Stomach (tissue), 9 donors: ENCODE data around the gene MLXIP. TPM values are rescaled to one million over a fixed set of nuclear protein-coding genes. Genes with fewer than 3 reads are reported as not detected.

Experiments used
- DNase-seq, 2 donors: peaks; one replicate each; pipeline versions ENCODE4 v3.0.0 to v3.0.0-alpha.2; 2013 to 2019
- H3K27ac ChIP-seq, 5 donors: fragments of 200-600 bp in 4 of 5; sonication (generic) in 4 of 5; one replicate each; pipeline ENCODE4 v1.5.1; 2013 to 2019; ENCODE audit warnings: mild to moderate bottlenecking in 1 of 5, moderate library complexity in 1 of 5
- H3K27me3 ChIP-seq, 3 donors: fragments of 200-600 bp; sonication (generic); one replicate each; pipeline ENCODE4 v1.5.1; 2017 to 2019; ENCODE audit warnings: mixed run types in 1 of 3
- H3K36me3 ChIP-seq, 4 donors: fragments of 200-600 bp; sonication (generic); 1 replicate in 3 of 4; 2 replicates in 1 of 4; pipeline ENCODE4 v1.5.1; 2016 to 2019
- H3K4me1 ChIP-seq, 4 donors: fragments of 200-600 bp; sonication (generic); one replicate each; pipeline ENCODE4 v1.5.1; 2016 to 2019
- H3K4me3 ChIP-seq, 4 donors: fragments of 200-600 bp; sonication (generic) in 3 of 4; one replicate each; pipeline ENCODE4 v1.5.1; 2016 to 2019; ENCODE audit warnings: mild to moderate bottlenecking in 1 of 4
- H3K9me3 ChIP-seq, 4 donors: fragments of 200-600 bp; sonication (generic); one replicate each; pipeline ENCODE4 v1.5.1; 2016 to 2019
- EP300 ChIP-seq: sonication (generic); formaldehyde crosslinking; IDR thresholded peaks from one replicate; pipeline ENCODE4 v1.6.1; 2017; ENCODE audit warnings: antibody characterized with exemption
- POLR2A ChIP-seq, 4 donors: fragments of 450-650 bp; IDR thresholded peaks; one replicate each; pipeline ENCODE4 v1.6.1; 2016; ENCODE audit warnings: antibody characterized with exemption in 4 of 4, control low read depth in 2 of 4, mild to moderate bottlenecking in 1 of 4, moderate library complexity in 1 of 4
- POLR2AphosphoS5 ChIP-seq, 3 donors: sonication (generic); formaldehyde crosslinking; IDR thresholded peaks; one replicate each; pipeline ENCODE4 v1.6.1; 2016; ENCODE audit warnings: antibody characterized with exemption in 3 of 3
- WGBS, 5 donors: extraction: QIAGEN DNeasy Blood & Tissue Kit in 3 of 5; methylation state at CpG; one replicate each; pipeline versions ENCODE4 v1.1.5 to v1.1.7; 2013 to 2018; 5-methylcytosine and 5-hydroxymethylcytosine counted together
- intact Hi-C: fragments of 100-400 bp; cut with DNase I; formaldehyde crosslinking; loops from one replicate; pipeline ENCODE4 v1.15.1; 2023; ENCODE audit warnings: low total_unique reads
- polyA plus RNA-seq, 3 donors: library from polyadenylated mRNA; stranded (reverse); fragments of 200-250 nt; gene quantifications; one replicate each; pipeline ENCODE4 v1.2.3, GENCODE V29; 2013
- total RNA-seq, 5 donors: library from RNA; depleted of rRNA; stranded (reverse); fragments of >200 nt; gene quantifications; one replicate each; pipeline versions ENCODE4 v1.1.0 to v1.2.3, GENCODE V29; 2014 to 2016
- TF ChIP-seq, protein P1 (sequence below), 7 experiments: fragments of 450-650 bp in 4 of 7; fragments of 200-600 bp in 3 of 7; sonication (generic) in 3 of 7; IDR thresholded peaks; one replicate each; pipeline ENCODE4 v1.5.1; 2016 to 2019; ENCODE audit warnings: antibody characterized with exemption in 7 of 7, control low read depth in 2 of 7, mild to moderate bottlenecking in 1 of 7
- donor health status: healthy with polysubstance abuse.
- donor health status: Bipolar disorder and iron deficiency.
- donor health status: healthy.

Gene MLXIP
- total and polyA plus RNA-seq, 8 donors: 12.3 to 140 (median 34.8) TPM

DNA sequence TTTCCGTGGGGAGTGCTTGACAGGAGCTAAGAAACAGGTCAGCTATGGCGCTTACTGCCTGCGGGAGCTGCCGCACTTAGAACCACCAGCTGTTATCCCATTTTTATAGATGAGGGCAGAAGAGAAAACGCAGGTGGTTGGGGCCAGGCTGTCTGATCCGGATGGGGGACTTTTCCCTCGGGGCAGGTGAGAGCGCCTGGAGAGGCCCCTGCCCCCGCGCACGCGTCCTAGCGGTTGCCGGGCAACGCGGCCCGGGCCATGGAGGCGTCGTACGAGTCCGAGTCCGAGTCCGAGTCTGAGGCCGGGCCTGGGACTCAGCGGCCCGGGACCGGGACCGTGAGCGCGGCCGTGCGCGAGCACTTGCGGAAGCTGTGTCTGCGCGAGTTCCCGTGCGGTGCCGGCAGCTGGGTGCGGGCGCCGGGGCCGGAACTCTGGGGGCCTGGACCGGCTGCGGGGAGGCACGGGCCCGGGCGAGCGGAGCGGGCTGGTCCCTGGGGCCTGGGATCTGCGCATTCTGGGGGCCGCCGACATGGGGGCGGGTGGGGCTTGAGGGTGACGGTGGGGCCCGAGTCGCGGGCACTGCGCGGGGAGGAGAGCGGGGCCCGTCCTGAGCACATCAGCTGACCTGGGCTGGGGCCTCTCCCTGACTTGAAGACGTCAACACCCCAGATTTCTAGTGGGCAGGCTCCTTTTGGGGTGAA lies 104.5 kb downstream of the MLXIP start, which contains the start of gene LRRC43:
LRRC43 (plus strand) TSS at position 237 of the 701 bp plus-strand sequence; CDS start at position 259, 22 bp downstream.
- H3K4me1 ChIP-seq: peaks cover 0 to 13% (median 11%) of the 10 kb centered on the region in 4 donors
- H3K4me3 ChIP-seq: peak within 1 kb of the TSS; percentile 57 to 72 (median 60)
- peaks cover 0 to 12% (median 5%) of the 10 kb centered on the region in 3 donors for H3K27me3 ChIP-seq
- no peaks in the 10 kb centered on the region for H3K36me3 ChIP-seq
- 1 to 10% (median 3%) methylated on average over 27 to 63 of the region's 63 CpGs for WGBS, 5 donors
- DNase-seq: peak; percentile 56 to 82
- TF ChIP-seq, protein P1, sequence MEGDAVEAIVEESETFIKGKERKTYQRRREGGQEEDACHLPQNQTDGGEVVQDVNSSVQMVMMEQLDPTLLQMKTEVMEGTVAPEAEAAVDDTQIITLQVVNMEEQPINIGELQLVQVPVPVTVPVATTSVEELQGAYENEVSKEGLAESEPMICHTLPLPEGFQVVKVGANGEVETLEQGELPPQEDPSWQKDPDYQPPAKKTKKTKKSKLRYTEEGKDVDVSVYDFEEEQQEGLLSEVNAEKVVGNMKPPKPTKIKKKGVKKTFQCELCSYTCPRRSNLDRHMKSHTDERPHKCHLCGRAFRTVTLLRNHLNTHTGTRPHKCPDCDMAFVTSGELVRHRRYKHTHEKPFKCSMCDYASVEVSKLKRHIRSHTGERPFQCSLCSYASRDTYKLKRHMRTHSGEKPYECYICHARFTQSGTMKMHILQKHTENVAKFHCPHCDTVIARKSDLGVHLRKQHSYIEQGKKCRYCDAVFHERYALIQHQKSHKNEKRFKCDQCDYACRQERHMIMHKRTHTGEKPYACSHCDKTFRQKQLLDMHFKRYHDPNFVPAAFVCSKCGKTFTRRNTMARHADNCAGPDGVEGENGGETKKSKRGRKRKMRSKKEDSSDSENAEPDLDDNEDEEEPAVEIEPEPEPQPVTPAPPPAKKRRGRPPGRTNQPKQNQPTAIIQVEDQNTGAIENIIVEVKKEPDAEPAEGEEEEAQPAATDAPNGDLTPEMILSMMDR (IDR thresholded peaks at IDR 0.05): no peak
- TF ChIP-seq POLR2AphosphoS5 (IDR thresholded peaks at IDR 0.05) (no peak), POLR2A (IDR thresholded peaks at IDR 0.05) (no peak)
- intact Hi-C loops: no loop called here
- H3K27ac ChIP-seq: peak within 1 kb of the TSS in 2 of 5 donors; percentile 12 to 55
- no peaks in the 10 kb centered on the region for H3K9me3 ChIP-seq

GRCh38 chr12:122183588-122183940 lies 105.0 kb downstream of the MLXIP start:
- H3K27ac ChIP-seq: peak overlapping the region in 1 of 5 donors; percentile 55
- no peaks in the 10 kb centered on the region for H3K36me3 ChIP-seq
- intact Hi-C loops: no loop called here
- peaks cover 0 to 12% (median 5%) of the 10 kb centered on the region in 3 donors for H3K27me3 ChIP-seq
- DNase-seq: no peak
- no peak for TF ChIP-seq POLR2A (IDR thresholded peaks at IDR 0.05)
- TF ChIP-seq, protein P1 (IDR thresholded peaks at IDR 0.05): no peak
- TF ChIP-seq POLR2AphosphoS5 (IDR thresholded peaks at IDR 0.05): no peak
- no peak for TF ChIP-seq EP300
- 69 to 87% (median 81%) methylated on average over 9 to 10 of the region's 10 CpGs for WGBS, 5 donors
- no peaks in the 10 kb centered on the region for H3K9me3 ChIP-seq
- peak overlapping the region; percentile 57 to 72 (median 60) for H3K4me3 ChIP-seq
- H3K4me1 ChIP-seq: peaks cover 0 to 13% (median 11%) of the 10 kb centered on the region in 4 donors

GRCh38 chr12:122184517-122184916 lies 106.0 kb downstream of the MLXIP start:
- peaks cover 0 to 12% (median 5%) of the 10 kb centered on the region in 3 donors for H3K27me3 ChIP-seq
- 68 to 85% (median 80%) methylated on average over 17 to 18 of the region's 18 CpGs for WGBS, 5 donors

DNA sequence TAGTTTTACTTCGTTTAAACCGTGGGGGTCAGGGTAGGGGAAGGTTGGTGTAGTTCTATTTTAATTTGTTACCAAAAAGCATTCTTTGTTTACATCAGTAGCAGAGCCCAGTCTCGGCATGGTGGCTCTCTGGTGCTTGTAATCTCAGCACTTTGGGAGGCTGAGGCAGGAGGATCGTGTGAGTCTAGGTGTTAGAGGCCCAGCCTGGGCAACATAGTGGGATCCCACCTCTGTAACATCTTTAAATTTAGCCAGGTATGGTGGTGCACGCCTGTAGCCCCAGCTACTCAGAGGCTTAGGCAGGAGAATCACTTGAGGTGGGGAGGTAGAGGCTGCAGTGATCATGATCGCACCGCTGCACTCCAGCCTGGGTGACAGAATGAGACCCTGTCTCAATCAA lies 106.5 kb downstream of the MLXIP start:
- Histone ChIP-seq H3K27ac (no peak overlapping the region), H3K27me3 (peaks cover 0 to 12% (median 5%) of the 10 kb centered on the region in 3 donors), H3K36me3 (no peaks in the 10 kb centered on the region), H3K9me3 (no peaks in the 10 kb centered on the region), H3K4me1 (peaks cover 0 to 13% (median 11%) of the 10 kb centered on the region in 4 donors), H3K4me3 (no peak overlapping the region)
- no peak for DNase-seq
- intact Hi-C loops: no loop called here
- WGBS, 5 donors: 87 to 94% (median 91%) methylated on average over 7 of the region's 7 CpGs
- no peak for TF ChIP-seq POLR2A (IDR thresholded peaks at IDR 0.05)

More at GRCh38 chr12:122184517-122184916, 106.0 kb downstream of the MLXIP start:
- no peak for DNase-seq
- no peaks in the 10 kb centered on the region for H3K36me3 ChIP-seq
- H3K9me3 ChIP-seq: no peaks in the 10 kb centered on the region
- H3K4me1 ChIP-seq: peaks cover 0 to 13% (median 11%) of the 10 kb centered on the region in 4 donors
- H3K27ac ChIP-seq: no peak overlapping the region
- no peak for TF ChIP-seq POLR2AphosphoS5 (IDR thresholded peaks at IDR 0.05)
- TF ChIP-seq, protein P1 (IDR thresholded peaks at IDR 0.05): no peak
- TF ChIP-seq EP300: no peak
- TF ChIP-seq POLR2A (IDR thresholded peaks at IDR 0.05): no peak
- no peak overlapping the region for H3K4me3 ChIP-seq
- intact Hi-C loops: no loop called here
